ENCODE data around the gene GOLGA8S. TPM values are rescaled to one million over a fixed set of nuclear protein-coding genes. Genes with fewer than 3 reads are reported as not detected.
"Not testable (repeated sequence)": the region's sequence is repeated elsewhere in the genome, so short reads cannot be mapped to it uniquely, and the experiment has no call there.

GOLGA8S gene
- polyA plus RNA-seq, 2 donors = 0.04 to 0.10 TPM

DNA sequence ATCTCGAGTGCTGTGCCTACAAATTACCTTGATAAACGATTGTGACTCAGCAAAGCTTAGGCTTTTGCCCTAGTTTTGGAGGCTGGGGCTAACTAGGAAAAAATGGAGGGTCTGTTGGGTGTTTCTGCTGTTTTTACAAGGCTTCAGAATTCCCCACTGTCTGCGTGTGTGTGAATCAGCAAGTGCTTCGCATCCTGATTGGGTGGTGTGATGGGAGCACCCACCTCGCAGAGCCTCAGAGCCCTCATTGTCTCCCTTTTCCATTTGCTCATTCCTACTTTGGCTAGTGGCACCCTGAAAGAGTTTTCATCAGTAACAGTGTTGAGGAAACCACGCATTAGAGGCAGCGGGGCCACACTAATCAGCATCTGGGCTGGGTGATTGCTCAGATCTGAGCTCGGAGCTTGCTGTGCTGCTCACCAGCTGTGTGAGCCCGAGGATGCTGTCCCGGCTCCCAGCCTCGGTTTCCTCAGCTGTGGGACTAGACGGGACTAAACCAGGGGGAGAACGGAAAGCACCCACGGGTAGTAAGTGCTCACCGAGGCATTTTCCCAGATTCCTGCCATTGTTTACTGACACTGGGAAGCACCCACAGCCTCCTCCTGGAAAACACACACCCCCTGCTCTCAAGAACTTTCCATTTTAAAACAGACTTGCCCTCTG is 40.6 kb downstream of the GOLGA8S start:
- no peaks in the 10 kb centered on the region for H3K4me1 ChIP-seq (ENCODE audit: control insufficient read depth in 2 of 2, insufficient read depth in 2 of 2, low read length in 1 of 2)
- peaks cover 0 to 3% of the 10 kb centered on the region in 2 donors for H3K9me3 ChIP-seq (ENCODE audit: control insufficient read depth in 2 of 2, insufficient read depth in 1 of 2, low read depth in 1 of 2, low read length in 1 of 2)
- no peak overlapping the region for H3K4me3 ChIP-seq (ENCODE audit: low read depth in 1 of 2, low read length in 2 of 2)
- 64 to 72% methylated on average over 15 of the region's 15 CpGs for whole genome bisulfite sequencing, 2 donors
- no peaks in the 10 kb centered on the region for H3K36me3 ChIP-seq (ENCODE audit: control insufficient read depth in 2 of 2, insufficient read depth in 2 of 2, low read length in 1 of 2)
- no peaks in the 10 kb centered on the region for H3K27me3 ChIP-seq (ENCODE audit: control insufficient read depth in 1 of 2, insufficient read depth in 2 of 2, low read length in 2 of 2)
- no peak overlapping the region for H3K27ac ChIP-seq (ENCODE audit: low read depth in 2 of 2, low read length in 1 of 2)

DNA sequence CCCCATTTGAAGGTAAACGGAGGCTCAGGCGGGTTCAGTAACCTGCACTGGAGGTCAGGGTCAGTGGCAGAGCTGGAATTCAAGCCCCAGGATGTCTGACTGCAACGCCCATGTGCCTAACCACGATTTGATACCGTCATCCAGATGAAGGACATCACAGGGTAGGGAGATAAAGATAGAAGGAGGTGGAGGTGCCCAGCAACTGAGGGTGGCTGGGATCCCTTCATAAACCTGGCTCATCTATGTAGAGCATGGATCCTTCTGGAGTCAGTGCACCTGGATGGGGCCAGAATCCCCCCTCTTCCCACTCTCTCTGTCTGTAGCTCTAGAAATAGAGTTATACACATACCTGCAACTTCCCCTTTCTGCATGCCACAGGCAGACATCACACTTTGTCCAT is 41.3 kb downstream of the GOLGA8S start:
- Histone ChIP-seq H3K27me3 (ENCODE audit: control insufficient read depth in 1 of 2, insufficient read depth in 2 of 2, low read length in 2 of 2) (no peaks in the 10 kb centered on the region), H3K9me3 (ENCODE audit: control insufficient read depth in 2 of 2, insufficient read depth in 1 of 2, low read depth in 1 of 2, low read length in 1 of 2) (peaks cover 0 to 3% of the 10 kb centered on the region in 2 donors), H3K4me3 (ENCODE audit: low read depth in 1 of 2, low read length in 2 of 2) (no peak overlapping the region), H3K4me1 (ENCODE audit: control insufficient read depth in 2 of 2, insufficient read depth in 2 of 2, low read length in 1 of 2) (no peaks in the 10 kb centered on the region), H3K36me3 (ENCODE audit: control insufficient read depth in 2 of 2, insufficient read depth in 2 of 2, low read length in 1 of 2) (no peaks in the 10 kb centered on the region), H3K27ac (ENCODE audit: low read depth in 2 of 2, low read length in 1 of 2) (no peak overlapping the region)
- WGBS, 2 donors = 60 to 73% methylated on average over 5 of the region's 5 CpGs

DNA sequence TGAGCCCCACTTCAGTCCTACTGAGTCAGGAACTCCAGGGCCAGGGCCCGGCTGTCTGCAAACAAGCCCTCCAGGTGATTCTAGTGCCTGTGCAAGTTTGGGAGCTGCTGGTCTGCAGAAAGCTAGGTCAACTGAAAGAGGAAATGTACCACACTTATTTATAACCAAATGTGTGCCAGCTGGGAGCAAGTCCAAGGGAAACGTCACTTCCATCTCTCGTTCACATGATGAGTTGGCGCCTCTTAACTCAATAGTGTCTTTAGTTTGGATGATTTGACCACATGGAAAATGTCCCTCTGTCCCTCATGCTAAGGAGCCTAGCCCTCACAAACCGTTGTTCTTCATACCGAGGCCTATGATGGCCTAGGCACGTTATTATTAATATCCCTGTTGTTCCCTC is 43.2 kb downstream of the GOLGA8S start:
- WGBS, 2 donors = 64 to 74% methylated on average over 7 of the region's 7 CpGs
- Histone ChIP-seq H3K36me3 (ENCODE audit: control insufficient read depth in 2 of 2, insufficient read depth in 2 of 2, low read length in 1 of 2) (no peaks in the 10 kb centered on the region), H3K27ac (ENCODE audit: low read depth in 2 of 2, low read length in 1 of 2) (no peak overlapping the region)

DNA sequence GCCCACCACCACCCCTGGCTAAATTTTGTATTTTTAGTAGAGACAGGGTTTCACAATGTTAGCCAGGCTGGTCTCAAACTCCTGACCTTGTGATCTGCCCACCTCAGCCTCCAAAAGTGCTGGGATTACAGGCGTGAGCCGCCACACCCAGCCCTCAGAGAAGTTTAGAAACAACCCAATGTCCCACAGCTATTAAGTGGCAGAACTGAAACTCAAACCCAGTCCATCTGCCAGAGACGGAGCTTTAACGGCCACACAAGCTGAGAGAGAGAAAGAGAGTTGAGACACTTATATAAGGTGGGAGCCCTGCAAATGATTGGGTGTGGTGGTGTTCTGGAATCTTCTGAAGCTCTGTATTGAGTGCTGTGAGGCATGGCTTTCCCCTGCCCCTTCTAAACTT is 43.8 kb downstream of the GOLGA8S start:
- H3K27ac ChIP-seq (ENCODE audit: low read depth in 2 of 2, low read length in 1 of 2); H3K4me1 ChIP-seq (ENCODE audit: control insufficient read depth in 2 of 2, insufficient read depth in 2 of 2, low read length in 1 of 2); H3K36me3 ChIP-seq (ENCODE audit: control insufficient read depth in 2 of 2, insufficient read depth in 2 of 2, low read length in 1 of 2); H3K9me3 ChIP-seq (ENCODE audit: control insufficient read depth in 2 of 2, insufficient read depth in 1 of 2, low read depth in 1 of 2, low read length in 1 of 2); H3K4me3 ChIP-seq (ENCODE audit: low read depth in 1 of 2, low read length in 2 of 2); H3K27me3 ChIP-seq (ENCODE audit: control insufficient read depth in 1 of 2, insufficient read depth in 2 of 2, low read length in 2 of 2): not testable (repeated sequence)
- WGBS, 2 donors = 91 to 98% methylated on average over 4 of the region's 4 CpGs

More for the DNA sequence above, 43.2 kb downstream of the GOLGA8S start:
- Histone ChIP-seq H3K4me1 (ENCODE audit: control insufficient read depth in 2 of 2, insufficient read depth in 2 of 2, low read length in 1 of 2) (peaks cover 0 to 2% of the 10 kb centered on the region in 2 donors), H3K4me3 (ENCODE audit: low read depth in 1 of 2, low read length in 2 of 2) (no peak overlapping the region), H3K9me3 (ENCODE audit: control insufficient read depth in 2 of 2, insufficient read depth in 1 of 2, low read depth in 1 of 2, low read length in 1 of 2) (peaks cover 3% of the 10 kb centered on the region in 2 donors), H3K27me3 (ENCODE audit: control insufficient read depth in 1 of 2, insufficient read depth in 2 of 2, low read length in 2 of 2) (no peaks in the 10 kb centered on the region)

DNA sequence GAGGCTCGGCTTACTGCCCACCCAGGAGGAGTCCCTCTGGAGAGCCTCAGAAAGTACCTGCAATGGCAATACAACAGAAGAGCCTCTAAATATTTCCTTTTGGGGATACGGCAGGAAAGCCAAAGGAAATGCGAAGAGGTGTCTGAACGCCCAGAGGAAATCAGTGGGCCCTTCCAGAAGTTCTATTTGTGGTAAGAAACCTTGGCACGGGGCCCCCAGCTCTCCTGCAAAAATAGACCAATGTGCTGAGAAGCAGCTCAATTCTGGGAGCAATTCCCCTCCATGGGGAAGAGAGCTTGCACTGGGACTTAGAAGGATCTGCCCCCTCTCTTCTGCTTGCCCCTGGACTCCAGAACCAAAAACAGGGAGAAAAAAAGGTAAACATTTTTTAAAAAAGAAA is 44.7 kb downstream of the GOLGA8S start:
- not testable (repeated sequence) for H3K27ac ChIP-seq (ENCODE audit: low read depth in 2 of 2, low read length in 1 of 2); H3K36me3 ChIP-seq (ENCODE audit: control insufficient read depth in 2 of 2, insufficient read depth in 2 of 2, low read length in 1 of 2); H3K4me3 ChIP-seq (ENCODE audit: low read depth in 1 of 2, low read length in 2 of 2); H3K27me3 ChIP-seq (ENCODE audit: control insufficient read depth in 1 of 2, insufficient read depth in 2 of 2, low read length in 2 of 2); H3K9me3 ChIP-seq (ENCODE audit: control insufficient read depth in 2 of 2, insufficient read depth in 1 of 2, low read depth in 1 of 2, low read length in 1 of 2); H3K4me1 ChIP-seq (ENCODE audit: control insufficient read depth in 2 of 2, insufficient read depth in 2 of 2, low read length in 1 of 2)
- WGBS, 2 donors = 70 to 71% methylated on average over 5 of the region's 5 CpGs

DNA sequence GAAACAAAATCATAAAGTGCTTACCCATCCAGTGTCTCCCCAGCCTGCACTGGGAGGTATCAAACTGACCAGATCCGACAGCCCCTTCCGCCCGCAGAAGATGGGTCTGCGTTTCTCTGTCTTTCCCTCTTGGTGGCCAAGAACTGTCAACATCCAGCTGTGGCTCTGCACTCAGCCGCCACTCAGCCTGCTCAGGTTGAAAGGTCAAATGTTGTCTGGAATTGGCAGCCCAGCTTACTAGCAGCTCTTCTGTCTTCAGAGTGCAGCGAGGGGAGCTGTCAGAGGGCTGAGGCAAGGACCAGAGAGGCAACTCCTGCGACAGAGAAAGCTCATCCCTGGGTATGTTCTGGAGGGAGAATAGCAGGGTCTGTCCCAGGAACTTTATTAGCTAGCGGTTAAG is 47.1 kb downstream of the GOLGA8S start:
- H3K27me3 ChIP-seq (ENCODE audit: control insufficient read depth in 1 of 2, insufficient read depth in 2 of 2, low read length in 2 of 2) = no peaks in the 10 kb centered on the region
- WGBS, 2 donors = 64 to 66% methylated on average over 8 of the region's 8 CpGs
- H3K9me3 ChIP-seq (ENCODE audit: control insufficient read depth in 2 of 2, insufficient read depth in 1 of 2, low read depth in 1 of 2, low read length in 1 of 2) = peaks cover 0 to 3% of the 10 kb centered on the region in 2 donors
- peaks cover 0 to 2% of the 10 kb centered on the region in 2 donors for H3K4me1 ChIP-seq (ENCODE audit: control insufficient read depth in 2 of 2, insufficient read depth in 2 of 2, low read length in 1 of 2)
- no peaks in the 10 kb centered on the region for H3K36me3 ChIP-seq (ENCODE audit: control insufficient read depth in 2 of 2, insufficient read depth in 2 of 2, low read length in 1 of 2)
- no peak overlapping the region for H3K4me3 ChIP-seq (ENCODE audit: low read depth in 1 of 2, low read length in 2 of 2)
- no peak overlapping the region for H3K27ac ChIP-seq (ENCODE audit: low read depth in 2 of 2, low read length in 1 of 2)

DNA sequence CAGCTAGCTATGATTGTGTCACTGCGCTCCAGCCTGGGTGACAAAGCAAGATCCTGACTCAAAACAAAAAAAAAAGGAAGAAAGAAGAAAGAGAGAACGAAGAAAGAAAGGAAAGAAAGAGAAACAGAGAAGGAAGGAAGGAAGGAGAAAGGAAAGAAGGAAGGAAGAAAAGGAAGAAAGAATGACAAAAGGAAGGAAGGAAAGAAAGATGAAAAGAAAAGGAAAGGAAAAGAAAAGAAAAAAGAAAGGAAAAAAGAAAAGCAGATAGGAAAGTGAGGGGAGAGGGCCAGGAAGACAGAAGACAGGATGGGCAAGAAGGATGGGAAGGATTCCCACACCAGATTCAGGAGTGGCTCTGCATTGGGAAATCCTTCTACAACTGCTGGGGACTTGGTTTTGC is 47.6 kb downstream of the GOLGA8S start:
- no peak overlapping the region for H3K27ac ChIP-seq (ENCODE audit: low read depth in 2 of 2, low read length in 1 of 2)
- H3K27me3 ChIP-seq (ENCODE audit: control insufficient read depth in 1 of 2, insufficient read depth in 2 of 2, low read length in 2 of 2) = no peaks in the 10 kb centered on the region
- 69 to 78% methylated on average over 2 of the region's 2 CpGs for WGBS, 2 donors
- H3K4me3 ChIP-seq (ENCODE audit: low read depth in 1 of 2, low read length in 2 of 2) = no peak overlapping the region
- H3K4me1 ChIP-seq (ENCODE audit: control insufficient read depth in 2 of 2, insufficient read depth in 2 of 2, low read length in 1 of 2) = peaks cover 0 to 2% of the 10 kb centered on the region in 2 donors
- H3K9me3 ChIP-seq (ENCODE audit: control insufficient read depth in 2 of 2, insufficient read depth in 1 of 2, low read depth in 1 of 2, low read length in 1 of 2) = peaks cover 0 to 3% of the 10 kb centered on the region in 2 donors
- no peaks in the 10 kb centered on the region for H3K36me3 ChIP-seq (ENCODE audit: control insufficient read depth in 2 of 2, insufficient read depth in 2 of 2, low read length in 1 of 2)

DNA sequence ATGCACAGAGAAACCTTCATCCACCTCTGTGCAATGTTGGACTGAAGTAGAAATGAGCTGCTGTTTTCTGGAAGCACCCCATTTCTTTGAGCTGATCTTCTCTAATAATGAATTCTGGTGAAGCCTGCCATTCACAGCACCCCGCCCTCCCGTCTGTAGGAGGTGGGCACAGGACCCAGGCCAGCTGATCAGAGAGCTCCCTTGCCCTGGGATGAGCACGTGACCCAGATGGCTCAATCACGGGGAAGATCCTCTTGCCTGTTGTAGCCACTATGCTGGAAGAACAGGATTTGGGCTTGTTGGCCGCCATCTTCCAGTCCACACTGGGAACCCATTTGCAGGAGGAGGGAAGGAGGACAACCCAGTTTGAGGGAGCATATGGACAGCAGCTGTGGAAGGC is 48.0 kb downstream of the GOLGA8S start:
- 60 to 73% methylated on average over 5 of the region's 5 CpGs for WGBS, 2 donors
- H3K27me3 ChIP-seq (ENCODE audit: control insufficient read depth in 1 of 2, insufficient read depth in 2 of 2, low read length in 2 of 2) = no peaks in the 10 kb centered on the region
- no peaks in the 10 kb centered on the region for H3K36me3 ChIP-seq (ENCODE audit: control insufficient read depth in 2 of 2, insufficient read depth in 2 of 2, low read length in 1 of 2)
- H3K4me3 ChIP-seq (ENCODE audit: low read depth in 1 of 2, low read length in 2 of 2) = no peak overlapping the region
- peaks cover 0 to 2% of the 10 kb centered on the region in 2 donors for H3K4me1 ChIP-seq (ENCODE audit: control insufficient read depth in 2 of 2, insufficient read depth in 2 of 2, low read length in 1 of 2)
- H3K9me3 ChIP-seq (ENCODE audit: control insufficient read depth in 2 of 2, insufficient read depth in 1 of 2, low read depth in 1 of 2, low read length in 1 of 2) = peaks cover 0 to 3% of the 10 kb centered on the region in 2 donors
- H3K27ac ChIP-seq (ENCODE audit: low read depth in 2 of 2, low read length in 1 of 2) = no peak overlapping the region

DNA sequence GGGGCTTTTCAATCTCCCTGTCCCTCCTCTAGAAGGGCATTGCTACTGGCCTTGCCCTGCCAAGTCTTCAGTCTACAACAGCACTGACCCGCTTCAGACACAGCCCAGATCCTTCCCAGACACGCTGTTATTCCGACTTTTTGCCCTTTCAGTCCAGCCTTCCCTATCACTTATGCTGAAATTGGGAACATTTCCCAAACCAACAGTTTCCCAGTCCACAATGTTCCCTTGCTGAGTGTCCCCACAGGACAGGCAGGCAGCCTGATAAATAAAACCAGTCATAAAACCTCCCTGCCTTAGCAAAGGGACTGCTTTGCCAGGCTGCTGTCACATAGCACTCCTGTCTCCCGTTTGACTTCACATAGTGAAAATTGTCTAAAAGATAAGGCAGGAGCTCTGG is 49.0 kb downstream of the GOLGA8S start:
- peaks cover 0 to 2% of the 10 kb centered on the region in 2 donors for H3K4me1 ChIP-seq (ENCODE audit: control insufficient read depth in 2 of 2, insufficient read depth in 2 of 2, low read length in 1 of 2)
- peaks cover 0 to 3% of the 10 kb centered on the region in 2 donors for H3K9me3 ChIP-seq (ENCODE audit: control insufficient read depth in 2 of 2, insufficient read depth in 1 of 2, low read depth in 1 of 2, low read length in 1 of 2)
- no peak overlapping the region for H3K4me3 ChIP-seq (ENCODE audit: low read depth in 1 of 2, low read length in 2 of 2)
- 69 to 76% methylated on average over 4 of the region's 4 CpGs for WGBS, 2 donors
- H3K27me3 ChIP-seq (ENCODE audit: control insufficient read depth in 1 of 2, insufficient read depth in 2 of 2, low read length in 2 of 2) = no peaks in the 10 kb centered on the region
- H3K36me3 ChIP-seq (ENCODE audit: control insufficient read depth in 2 of 2, insufficient read depth in 2 of 2, low read length in 1 of 2) = no peaks in the 10 kb centered on the region
- no peak overlapping the region for H3K27ac ChIP-seq (ENCODE audit: low read depth in 2 of 2, low read length in 1 of 2)

DNA sequence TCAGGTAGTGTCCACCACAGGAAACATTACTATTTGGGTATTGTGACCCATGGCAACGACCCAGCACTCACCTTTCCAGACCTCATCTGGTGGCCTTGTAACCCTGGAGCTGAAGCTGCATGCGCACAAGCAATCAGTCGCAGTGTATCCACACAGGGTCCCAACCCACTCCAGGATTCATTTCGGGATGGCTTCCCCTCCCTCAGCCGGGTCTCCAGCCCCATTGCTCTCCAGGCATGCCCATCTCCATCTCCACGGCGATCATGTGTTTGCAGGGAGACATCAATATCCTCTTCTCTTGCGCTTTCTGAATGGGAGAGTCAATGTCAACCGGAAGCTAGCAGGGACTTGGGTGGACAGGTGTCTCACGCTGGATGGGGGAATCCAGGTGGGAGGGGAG is 57.3 kb downstream of the GOLGA8S start:
- Histone ChIP-seq H3K27me3 (ENCODE audit: control insufficient read depth in 1 of 2, insufficient read depth in 2 of 2, low read length in 2 of 2) (no peaks in the 10 kb centered on the region), H3K9me3 (ENCODE audit: control insufficient read depth in 2 of 2, insufficient read depth in 1 of 2, low read depth in 1 of 2, low read length in 1 of 2) (no peaks in the 10 kb centered on the region), H3K36me3 (ENCODE audit: control insufficient read depth in 2 of 2, insufficient read depth in 2 of 2, low read length in 1 of 2) (no peaks in the 10 kb centered on the region), H3K27ac (ENCODE audit: low read depth in 2 of 2, low read length in 1 of 2) (no peak overlapping the region), H3K4me1 (ENCODE audit: control insufficient read depth in 2 of 2, insufficient read depth in 2 of 2, low read length in 1 of 2) (no peaks in the 10 kb centered on the region), H3K4me3 (ENCODE audit: low read depth in 1 of 2, low read length in 2 of 2) (no peak overlapping the region)
- 79 to 80% methylated on average over 10 of the region's 10 CpGs for WGBS, 2 donors
